Astrocyte (in vitro differentiated cells and primary cell): ENCODE results near the gene ACVR1.

ENCODE experiments used
- EZH2 ChIP-seq: IDR thresholded peaks from 2 replicates; pipeline ENCODE4 v1.6.1; 2012; ENCODE audit warnings: mild to moderate bottlenecking, low read length, inconsistent platforms; ENCODE audit not compliant: insufficient read depth
- TF ChIP-seq, protein P1 (sequence below): IDR thresholded peaks from 2 replicates; pipeline ENCODE4 v1.5.1; 2011; ENCODE audit warnings: low read depth, mild to moderate bottlenecking, inconsistent platforms, low read length, moderate library complexity; ENCODE audit not compliant: insufficient read depth

DNA sequence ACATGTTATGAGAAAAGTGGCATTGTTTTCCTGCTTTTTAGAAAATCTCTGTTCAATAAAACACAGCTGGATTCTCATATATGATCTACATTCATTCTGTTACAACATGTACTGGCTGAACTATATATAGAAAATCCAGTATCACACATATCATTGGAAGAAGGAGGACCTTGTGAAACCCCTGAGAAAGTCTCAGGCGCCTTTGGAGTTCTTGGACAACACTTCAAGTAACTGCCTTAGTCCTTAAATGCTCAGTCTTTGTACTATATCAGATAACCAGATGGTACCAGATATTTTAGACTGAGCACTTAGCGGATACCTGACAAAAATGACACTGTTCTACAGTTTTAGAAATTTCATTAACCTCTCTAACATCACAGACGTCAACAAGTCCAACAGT, 72.2 kb downstream of the ACVR1 start:
- TF ChIP-seq, protein P1, sequence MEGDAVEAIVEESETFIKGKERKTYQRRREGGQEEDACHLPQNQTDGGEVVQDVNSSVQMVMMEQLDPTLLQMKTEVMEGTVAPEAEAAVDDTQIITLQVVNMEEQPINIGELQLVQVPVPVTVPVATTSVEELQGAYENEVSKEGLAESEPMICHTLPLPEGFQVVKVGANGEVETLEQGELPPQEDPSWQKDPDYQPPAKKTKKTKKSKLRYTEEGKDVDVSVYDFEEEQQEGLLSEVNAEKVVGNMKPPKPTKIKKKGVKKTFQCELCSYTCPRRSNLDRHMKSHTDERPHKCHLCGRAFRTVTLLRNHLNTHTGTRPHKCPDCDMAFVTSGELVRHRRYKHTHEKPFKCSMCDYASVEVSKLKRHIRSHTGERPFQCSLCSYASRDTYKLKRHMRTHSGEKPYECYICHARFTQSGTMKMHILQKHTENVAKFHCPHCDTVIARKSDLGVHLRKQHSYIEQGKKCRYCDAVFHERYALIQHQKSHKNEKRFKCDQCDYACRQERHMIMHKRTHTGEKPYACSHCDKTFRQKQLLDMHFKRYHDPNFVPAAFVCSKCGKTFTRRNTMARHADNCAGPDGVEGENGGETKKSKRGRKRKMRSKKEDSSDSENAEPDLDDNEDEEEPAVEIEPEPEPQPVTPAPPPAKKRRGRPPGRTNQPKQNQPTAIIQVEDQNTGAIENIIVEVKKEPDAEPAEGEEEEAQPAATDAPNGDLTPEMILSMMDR = no peak
- no peak for TF ChIP-seq EZH2
